WERI-Rb-1 (cell line): ENCODE data around the gene TAX1BP1.
"Not testable (repeated sequence)": the region's sequence is repeated elsewhere in the genome, so short reads cannot be mapped to it uniquely, and the experiment has no call there.

Experiments used
- DNase-seq: peaks from one replicate; pipeline ENCODE4 v3.0.0-alpha.2; 2020
- H3K27ac ChIP-seq: fragments of 250-450 bp; sonication (Bioruptor Pico); 2 replicates; pipeline ENCODE4 v1.5.1; 2020; ENCODE audit warnings: mild to moderate bottlenecking, moderate library complexity
- H3K27me3 ChIP-seq: fragments of 250-450 bp; sonication (Bioruptor Pico); 2 replicates; pipeline ENCODE4 v1.5.1; 2021; ENCODE audit warnings: mild to moderate bottlenecking, low read depth, moderate library complexity; ENCODE audit not compliant: insufficient read depth, severe bottlenecking
- H3K36me3 ChIP-seq: fragments of 250-450 bp; sonication (Bioruptor Pico); 2 replicates; pipeline ENCODE4 v1.5.1; 2020; ENCODE audit warnings: mild to moderate bottlenecking, moderate library complexity
- H3K4me3 ChIP-seq: 2 replicates; pipeline ENCODE4 v1.5.1; 2011; ENCODE audit warnings: low read depth, mild to moderate bottlenecking, control low read depth, low read length
- H3K9me3 ChIP-seq: fragments of 250-450 bp; sonication (Bioruptor Pico); 2 replicates; pipeline ENCODE4 v1.5.1; 2021; ENCODE audit warnings: mild to moderate bottlenecking, moderate library complexity; ENCODE audit not compliant: severe bottlenecking
- CTCF ChIP-seq: IDR thresholded peaks from 2 replicates; pipeline ENCODE4 v1.5.1; 2011; ENCODE audit warnings: low read depth, mild to moderate bottlenecking, control low read depth, inconsistent platforms, low read length

Gene TAX1BP1

GRCh38 chr7:27850531-27850930, 110.6 kb downstream of the TAX1BP1 start:
- H3K9me3 ChIP-seq = no peaks in the 10 kb centered on the region
- DNase-seq = no peak
- no peak overlapping the region for H3K27ac ChIP-seq
- H3K4me3 ChIP-seq = no peak overlapping the region
- H3K36me3 ChIP-seq = no peaks in the 10 kb centered on the region
- no peaks in the 10 kb centered on the region for H3K27me3 ChIP-seq
- TF ChIP-seq CTCF = no peak

GRCh38 chr7:27856703-27857485, 116.9 kb downstream of the TAX1BP1 start:
- H3K4me3 ChIP-seq, H3K36me3 ChIP-seq, H3K27ac ChIP-seq, DNase-seq, H3K9me3 ChIP-seq, H3K27me3 ChIP-seq: not testable (repeated sequence)

- no peaks in the 10 kb centered on the region for H3K9me3 ChIP-seq
- no peak for TF ChIP-seq CTCF
- H3K36me3 ChIP-seq = no peaks in the 10 kb centered on the region
- no peak overlapping the region for H3K4me3 ChIP-seq
- DNase-seq = no peak
- H3K27me3 ChIP-seq = no peaks in the 10 kb centered on the region
- no peak overlapping the region for H3K27ac ChIP-seq
Observed at GRCh38 chr7:27860800-27861199, 120.8 kb downstream of the TAX1BP1 start.

- Histone ChIP-seq H3K36me3 (no peaks in the 10 kb centered on the region), H3K27ac (no peak overlapping the region), H3K4me3 (no peak overlapping the region), H3K9me3 (no peaks in the 10 kb centered on the region), H3K27me3 (no peaks in the 10 kb centered on the region)
- DNase-seq = no peak
- no peak for TF ChIP-seq CTCF
Observed at GRCh38 chr7:27861747-27862146, 121.8 kb downstream of the TAX1BP1 start.

GRCh38 chr7:27863880-27864279, 123.9 kb downstream of the TAX1BP1 start:
- TF ChIP-seq CTCF = no peak
- H3K27me3 ChIP-seq = no peaks in the 10 kb centered on the region
- no peak overlapping the region for H3K27ac ChIP-seq
- H3K9me3 ChIP-seq = no peaks in the 10 kb centered on the region
- no peak overlapping the region for H3K4me3 ChIP-seq
- no peak for DNase-seq
- H3K36me3 ChIP-seq = no peaks in the 10 kb centered on the region

- H3K27ac ChIP-seq = no peak overlapping the region
- no peak for TF ChIP-seq CTCF
- DNase-seq = no peak
- no peaks in the 10 kb centered on the region for H3K9me3 ChIP-seq
- H3K4me3 ChIP-seq = no peak overlapping the region
- no peaks in the 10 kb centered on the region for H3K27me3 ChIP-seq
- H3K36me3 ChIP-seq = no peaks in the 10 kb centered on the region
Observed at GRCh38 chr7:27866256-27866655, 126.3 kb downstream of the TAX1BP1 start.
